GM23248 (cell line): ENCODE measurements around the gene ANKRD30A.

Experiments
- EZH2 ChIP-seq: fragments of 200-600 bp; sonication (generic); IDR thresholded peaks from 2 replicates; pipeline ENCODE4 v1.6.1; 2018; ENCODE audit warnings: antibody characterized with exemption, mild to moderate bottlenecking; ENCODE audit not compliant: insufficient read depth, poor library complexity, severe bottlenecking
- EZH2phosphoT487 ChIP-seq: fragments of 200-600 bp; sonication (generic); IDR thresholded peaks from 2 replicates; pipeline ENCODE4 v1.6.1; 2018; ENCODE audit warnings: antibody characterized with exemption, moderate library complexity, mild to moderate bottlenecking, low read depth; ENCODE audit not compliant: insufficient read depth

DNA sequence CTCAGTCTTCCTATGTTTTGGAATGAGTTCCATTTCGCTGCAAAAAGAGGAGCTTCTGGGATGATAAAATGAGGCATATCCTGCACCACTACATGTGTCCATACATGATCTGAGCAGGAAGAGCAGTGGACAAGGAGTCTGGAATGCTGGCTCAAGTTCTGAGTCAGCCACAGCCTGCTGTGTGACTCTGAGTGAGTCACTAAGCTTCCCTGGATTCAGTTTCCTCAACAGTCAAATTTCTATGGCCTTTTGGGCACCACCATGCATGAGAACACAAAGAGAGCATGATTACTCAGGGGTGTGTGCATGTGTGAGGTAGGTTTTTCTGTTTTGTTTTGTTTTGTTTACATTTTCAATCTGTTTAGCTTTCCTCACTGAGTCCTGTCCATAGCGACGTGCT, 254.6 kb downstream of the ANKRD30A start:
- TF ChIP-seq EZH2 (no peak), EZH2phosphoT487 (no peak)
